ENCODE results near the gene BMP5.

The BMP5 gene

DNA sequence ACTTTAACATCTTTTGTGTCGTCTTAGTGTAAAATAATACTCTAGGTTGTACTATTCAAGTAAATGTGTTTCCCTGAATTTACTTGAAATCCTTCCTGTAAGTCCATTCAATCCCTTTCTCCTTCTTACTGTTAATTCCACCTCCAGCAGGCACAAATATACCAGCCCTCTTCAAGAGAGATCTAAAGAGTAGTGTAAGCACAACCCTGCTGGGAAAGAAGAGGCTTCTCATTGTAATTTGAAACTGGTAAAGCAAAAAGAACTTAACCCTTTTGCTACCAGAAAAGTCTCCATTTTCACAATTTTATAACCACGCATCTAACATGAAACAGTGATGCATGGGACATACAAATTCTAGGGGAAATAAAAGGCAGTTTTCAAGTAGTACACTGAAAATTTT lies at the start of gene BMP5:
BMP5 (minus strand) TSS at position 191 of the 400 bp plus-strand sequence. CDS start 725 bp downstream, outside the sequence.
- Histone ChIP-seq H3K4me3 (ENCODE audit: insufficient read depth, low read length, poor library complexity, severe bottlenecking) (no peak within 1 kb of the TSS), H3K9ac (ENCODE audit: low read length) (no peak within 1 kb of the TSS), H4K20me1 (ENCODE audit: low read depth, low read length) (no peaks in the 10 kb centered on the region; the same call in 1 of the 2 replicates), H3K9me2 (replicated peaks; ENCODE audit: insufficient read depth, low read length) (no peaks in the 10 kb centered on the region), H3K9me3 (ENCODE audit: insufficient read depth, low read length) (no peaks in the 10 kb centered on the region), H3K36me3 (ENCODE audit: low read length) (no peaks in the 10 kb centered on the region), H3F3A (ENCODE audit: insufficient read depth) (no peaks in the 10 kb centered on the region), H3K79me2 (ENCODE audit: insufficient read depth, low read length) (no peaks in the 10 kb centered on the region), H3K27ac (ENCODE audit: low read depth, low read length) (no peak within 1 kb of the TSS), H3K27me3 (ENCODE audit: low read length) (no peaks in the 10 kb centered on the region), H3K4me2 (ENCODE audit: low read depth, low read length, poor library complexity, severe bottlenecking) (no peak within 1 kb of the TSS), H2AFZ (ENCODE audit: low read depth, low read length, severe bottlenecking) (no peak within 1 kb of the TSS)
- TF ChIP-seq EZH2phosphoT487 (conservative IDR thresholded peaks at IDR 0.05; ENCODE audit: low read length), result no peak
- TF ChIP-seq, protein P1, sequence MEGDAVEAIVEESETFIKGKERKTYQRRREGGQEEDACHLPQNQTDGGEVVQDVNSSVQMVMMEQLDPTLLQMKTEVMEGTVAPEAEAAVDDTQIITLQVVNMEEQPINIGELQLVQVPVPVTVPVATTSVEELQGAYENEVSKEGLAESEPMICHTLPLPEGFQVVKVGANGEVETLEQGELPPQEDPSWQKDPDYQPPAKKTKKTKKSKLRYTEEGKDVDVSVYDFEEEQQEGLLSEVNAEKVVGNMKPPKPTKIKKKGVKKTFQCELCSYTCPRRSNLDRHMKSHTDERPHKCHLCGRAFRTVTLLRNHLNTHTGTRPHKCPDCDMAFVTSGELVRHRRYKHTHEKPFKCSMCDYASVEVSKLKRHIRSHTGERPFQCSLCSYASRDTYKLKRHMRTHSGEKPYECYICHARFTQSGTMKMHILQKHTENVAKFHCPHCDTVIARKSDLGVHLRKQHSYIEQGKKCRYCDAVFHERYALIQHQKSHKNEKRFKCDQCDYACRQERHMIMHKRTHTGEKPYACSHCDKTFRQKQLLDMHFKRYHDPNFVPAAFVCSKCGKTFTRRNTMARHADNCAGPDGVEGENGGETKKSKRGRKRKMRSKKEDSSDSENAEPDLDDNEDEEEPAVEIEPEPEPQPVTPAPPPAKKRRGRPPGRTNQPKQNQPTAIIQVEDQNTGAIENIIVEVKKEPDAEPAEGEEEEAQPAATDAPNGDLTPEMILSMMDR (IDR thresholded peaks at IDR 0.05; ENCODE audit: insufficient read depth, low read length, poor library complexity, severe bottlenecking), result no peak

DNA sequence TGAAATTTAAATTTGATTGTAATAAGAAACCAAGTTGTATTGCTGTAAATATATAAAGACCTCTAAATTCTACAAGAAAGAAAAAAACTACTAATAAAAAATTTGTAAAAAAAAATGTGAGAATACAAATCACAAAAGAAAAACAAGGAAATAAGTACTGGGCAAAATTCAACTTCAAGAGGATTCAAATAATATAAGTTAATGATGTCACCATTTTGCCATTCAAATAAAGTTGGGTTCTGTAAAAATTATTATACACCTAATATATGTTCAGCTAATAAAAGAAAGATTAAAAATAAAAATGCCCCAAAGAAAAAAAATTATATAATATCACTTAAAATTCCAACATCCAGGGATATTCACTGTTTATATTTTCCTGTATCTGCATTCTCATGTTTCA lies 47.0 kb upstream of the BMP5 start:
- Histone ChIP-seq H3K9me2 (replicated peaks; ENCODE audit: insufficient read depth, low read length) (0 out of 2 replicates have a peak, but pooled peaks cover 5% of the 10 kb centered on the region), H2AFZ (ENCODE audit: low read depth, low read length, severe bottlenecking) (no peak overlapping the region), H3F3A (ENCODE audit: insufficient read depth) (no peaks in the 10 kb centered on the region), H3K9me3 (ENCODE audit: insufficient read depth, low read length) (no peaks in the 10 kb centered on the region; the same call in 1 of the 2 replicates), H3K27me3 (ENCODE audit: low read length) (no peaks in the 10 kb centered on the region), H3K9ac (ENCODE audit: low read length) (no peak overlapping the region), H3K27ac (ENCODE audit: low read depth, low read length) (no peak overlapping the region), H3K4me3 (ENCODE audit: insufficient read depth, low read length, poor library complexity, severe bottlenecking) (no peak overlapping the region), H3K4me2 (ENCODE audit: low read depth, low read length, poor library complexity, severe bottlenecking) (no peak overlapping the region), H3K36me3 (ENCODE audit: low read length) (no peaks in the 10 kb centered on the region), H4K20me1 (ENCODE audit: low read depth, low read length) (no peaks in the 10 kb centered on the region), H3K79me2 (ENCODE audit: insufficient read depth, low read length) (no peaks in the 10 kb centered on the region)
- TF ChIP-seq EZH2phosphoT487 (conservative IDR thresholded peaks at IDR 0.05; ENCODE audit: low read length), result no peak
- TF ChIP-seq, protein P1 (IDR thresholded peaks at IDR 0.05; ENCODE audit: insufficient read depth, low read length, poor library complexity, severe bottlenecking), result no peak

DNA sequence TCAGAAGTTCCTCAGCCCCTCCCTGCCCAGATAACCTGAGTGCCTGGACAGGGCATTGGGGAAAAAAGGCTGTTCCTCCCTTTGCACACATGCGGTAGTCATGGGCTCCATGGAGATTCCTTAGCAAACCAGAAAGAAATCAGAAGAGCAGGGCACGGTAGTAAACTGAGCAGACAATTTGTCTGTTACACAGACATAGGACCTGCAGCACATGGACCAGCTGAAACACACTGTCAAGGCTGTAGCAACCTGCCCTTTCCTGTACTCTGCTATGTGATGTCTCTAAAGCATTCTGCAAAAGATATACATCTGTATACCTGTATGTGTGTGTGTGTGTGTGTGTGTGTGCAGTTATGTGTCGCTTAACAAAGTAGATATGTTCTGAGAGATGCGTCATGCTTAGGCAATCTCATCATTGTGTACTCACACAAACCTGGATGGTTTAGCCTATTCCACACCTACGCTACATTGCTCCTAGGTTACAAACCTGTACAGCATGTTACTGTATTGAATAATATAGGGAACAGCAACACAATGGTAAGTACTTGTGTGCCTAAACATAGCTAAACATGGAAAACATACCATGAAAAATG lies 44.4 kb upstream of the BMP5 start:
- TF ChIP-seq, protein P1 (IDR thresholded peaks at IDR 0.05; ENCODE audit: insufficient read depth, low read length, poor library complexity, severe bottlenecking), result no peak
- no peak for TF ChIP-seq EZH2phosphoT487 (conservative IDR thresholded peaks at IDR 0.05; ENCODE audit: low read length)
- Histone ChIP-seq H3K4me3 (ENCODE audit: insufficient read depth, low read length, poor library complexity, severe bottlenecking) (no peak overlapping the region), H2AFZ (ENCODE audit: low read depth, low read length, severe bottlenecking) (no peak overlapping the region), H3K27ac (ENCODE audit: low read depth, low read length) (no peak overlapping the region), H4K20me1 (ENCODE audit: low read depth, low read length) (no peaks in the 10 kb centered on the region), H3K9me2 (replicated peaks; ENCODE audit: insufficient read depth, low read length) (no peaks in the 10 kb centered on the region), H3K9ac (ENCODE audit: low read length) (no peak overlapping the region), H3K27me3 (ENCODE audit: low read length) (no peaks in the 10 kb centered on the region), H3K36me3 (ENCODE audit: low read length) (no peaks in the 10 kb centered on the region), H3K9me3 (ENCODE audit: insufficient read depth, low read length) (no peaks in the 10 kb centered on the region), H3K79me2 (ENCODE audit: insufficient read depth, low read length) (no peaks in the 10 kb centered on the region), H3F3A (ENCODE audit: insufficient read depth) (no peaks in the 10 kb centered on the region), H3K4me2 (ENCODE audit: low read depth, low read length, poor library complexity, severe bottlenecking) (no peak overlapping the region)
